VCaP (cell line): ENCODE data around the gene TMEM74B.
A peak's percentile ranks its signal among the peaks of the same experiment; 100 is the strongest.

ENCODE experiments used
- H3K27ac ChIP-seq: fragments of 450-650 bp; 2 replicates; pipeline ENCODE4 v1.5.1; 2017
- CTCF ChIP-seq: fragments of 450-650 bp; conservative IDR thresholded peaks from 2 replicates; pipeline ENCODE4 v1.5.1; 2017; ENCODE audit warnings: mild to moderate bottlenecking, moderate library complexity

The TMEM74B gene

GRCh38 chr20:1209447-1210387, 24.9 kb upstream of the TMEM74B start:
- TF ChIP-seq CTCF, result peak; percentile 62
- no peak overlapping the region for H3K27ac ChIP-seq

- no peak for TF ChIP-seq CTCF
- H3K27ac ChIP-seq, result no peak overlapping the region
Observed at GRCh38 chr20:1207293-1207878, 22.6 kb upstream of the TMEM74B start.

- TF ChIP-seq CTCF, result no peak
- no peak overlapping the region for H3K27ac ChIP-seq
Observed at GRCh38 chr20:1206366-1207148, 21.8 kb upstream of the TMEM74B start.

GRCh38 chr20:1205802-1206201, 21.0 kb upstream of the TMEM74B start:
- TF ChIP-seq CTCF, result no peak
- no peak overlapping the region for H3K27ac ChIP-seq

DNA sequence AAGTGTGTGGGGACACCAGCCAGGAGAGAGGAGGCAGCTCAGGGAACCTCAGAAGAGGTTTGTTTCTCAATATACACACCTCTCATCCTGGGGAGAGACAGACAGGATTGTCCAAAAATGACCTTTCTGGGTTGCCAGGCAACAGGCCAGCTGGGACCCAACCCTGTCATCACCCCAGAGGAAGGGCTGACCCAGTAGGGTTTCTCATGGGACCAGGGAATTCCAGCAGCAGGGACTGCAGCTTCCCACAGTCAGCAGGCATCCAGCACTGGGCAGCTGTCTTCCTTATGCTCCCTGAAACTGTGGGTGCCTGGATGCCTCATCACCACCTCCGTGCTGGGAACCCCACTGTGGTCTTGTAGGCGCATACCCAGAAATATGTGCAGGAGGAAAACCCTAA, 19.8 kb upstream of the TMEM74B start:
- no peak overlapping the region for H3K27ac ChIP-seq

GRCh38 chr20:1204113-1204512, 19.3 kb upstream of the TMEM74B start:
- no peak for TF ChIP-seq CTCF

More for the DNA sequence above, 19.8 kb upstream of the TMEM74B start:
- TF ChIP-seq CTCF, result no peak

DNA sequence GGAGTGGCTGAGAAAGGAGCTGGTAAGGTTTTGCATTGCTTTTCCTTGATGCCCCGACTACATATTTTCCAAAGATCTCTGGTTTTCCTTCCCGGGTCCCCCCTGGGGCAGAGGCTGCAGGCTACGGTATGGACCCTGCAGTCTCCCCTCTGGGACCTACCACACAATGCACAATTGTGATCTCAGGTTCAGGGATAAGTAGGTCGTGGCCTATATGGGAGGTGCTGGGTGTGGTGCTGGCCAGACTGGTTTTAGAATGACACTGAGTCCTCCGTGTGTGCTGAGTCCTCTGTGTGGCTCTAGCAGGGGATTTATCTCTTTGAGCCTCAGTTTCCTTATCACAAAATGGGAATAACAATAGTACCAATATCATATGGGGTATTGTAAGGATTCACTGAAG, 18.8 kb upstream of the TMEM74B start:
- H3K27ac ChIP-seq, result no peak overlapping the region
- no peak for TF ChIP-seq CTCF

More at GRCh38 chr20:1204113-1204512, 19.3 kb upstream of the TMEM74B start:
- no peak overlapping the region for H3K27ac ChIP-seq
